Measurements from ENCODE around the gene RGPD3.
"Not testable (repeated sequence)": the region's sequence is repeated elsewhere in the genome, so short reads cannot be mapped to it uniquely, and the experiment has no call there.

Gene RGPD3

DNA sequence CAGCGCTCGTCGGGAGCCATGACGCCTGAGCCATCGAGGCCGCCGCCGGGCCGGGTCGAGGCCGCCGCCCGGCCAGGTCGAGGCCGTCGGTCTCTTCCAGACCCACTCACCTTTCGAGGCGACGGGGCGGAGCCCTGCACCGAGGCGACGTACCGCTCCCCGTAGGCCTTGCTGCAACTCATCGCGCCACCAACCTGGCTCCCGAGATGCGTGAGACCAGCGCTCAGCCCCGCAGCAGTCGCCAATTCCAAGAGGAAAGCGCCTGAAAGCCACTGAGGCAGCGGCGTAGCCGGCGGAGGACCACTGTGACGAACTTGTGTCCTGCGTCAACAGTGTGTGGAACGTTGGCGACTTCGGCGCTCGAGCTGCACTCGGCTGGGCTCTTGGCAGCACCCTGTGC lies at the start of gene RGPD3:
Gene RGPD3 (minus strand): TSS at position 307 of the 400 bp plus-strand sequence. CDS start 125 bp downstream, at position 182.
- DNase-seq (ENCODE audit: low spot score), result not testable (repeated sequence)

DNA sequence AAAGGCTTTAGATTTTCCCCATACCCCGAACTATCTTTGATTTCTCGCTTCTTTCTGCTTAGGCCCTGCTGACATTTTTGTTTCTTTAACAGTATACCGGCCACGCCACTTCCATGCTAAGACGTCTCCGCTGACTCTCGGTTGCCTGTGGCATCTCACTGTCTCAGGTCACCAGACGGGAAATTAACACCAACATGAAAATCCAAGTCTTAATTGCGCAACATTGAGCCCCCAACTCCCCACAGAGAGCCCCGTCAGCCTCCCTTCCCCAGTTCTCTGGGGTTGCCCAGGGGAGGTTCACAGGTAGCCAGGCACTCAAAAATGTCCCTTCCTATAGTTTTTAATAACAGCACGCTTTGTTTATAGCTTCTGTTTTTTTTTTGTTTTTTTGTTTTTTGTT lies 49.1 kb upstream of the RGPD3 start:
- DNase-seq (ENCODE audit: low spot score), result no peak
- TF ChIP-seq, protein P1, sequence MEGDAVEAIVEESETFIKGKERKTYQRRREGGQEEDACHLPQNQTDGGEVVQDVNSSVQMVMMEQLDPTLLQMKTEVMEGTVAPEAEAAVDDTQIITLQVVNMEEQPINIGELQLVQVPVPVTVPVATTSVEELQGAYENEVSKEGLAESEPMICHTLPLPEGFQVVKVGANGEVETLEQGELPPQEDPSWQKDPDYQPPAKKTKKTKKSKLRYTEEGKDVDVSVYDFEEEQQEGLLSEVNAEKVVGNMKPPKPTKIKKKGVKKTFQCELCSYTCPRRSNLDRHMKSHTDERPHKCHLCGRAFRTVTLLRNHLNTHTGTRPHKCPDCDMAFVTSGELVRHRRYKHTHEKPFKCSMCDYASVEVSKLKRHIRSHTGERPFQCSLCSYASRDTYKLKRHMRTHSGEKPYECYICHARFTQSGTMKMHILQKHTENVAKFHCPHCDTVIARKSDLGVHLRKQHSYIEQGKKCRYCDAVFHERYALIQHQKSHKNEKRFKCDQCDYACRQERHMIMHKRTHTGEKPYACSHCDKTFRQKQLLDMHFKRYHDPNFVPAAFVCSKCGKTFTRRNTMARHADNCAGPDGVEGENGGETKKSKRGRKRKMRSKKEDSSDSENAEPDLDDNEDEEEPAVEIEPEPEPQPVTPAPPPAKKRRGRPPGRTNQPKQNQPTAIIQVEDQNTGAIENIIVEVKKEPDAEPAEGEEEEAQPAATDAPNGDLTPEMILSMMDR (IDR thresholded peaks at IDR 0.05; ENCODE audit: extremely low read depth, missing control alignments), result no peak

DNA sequence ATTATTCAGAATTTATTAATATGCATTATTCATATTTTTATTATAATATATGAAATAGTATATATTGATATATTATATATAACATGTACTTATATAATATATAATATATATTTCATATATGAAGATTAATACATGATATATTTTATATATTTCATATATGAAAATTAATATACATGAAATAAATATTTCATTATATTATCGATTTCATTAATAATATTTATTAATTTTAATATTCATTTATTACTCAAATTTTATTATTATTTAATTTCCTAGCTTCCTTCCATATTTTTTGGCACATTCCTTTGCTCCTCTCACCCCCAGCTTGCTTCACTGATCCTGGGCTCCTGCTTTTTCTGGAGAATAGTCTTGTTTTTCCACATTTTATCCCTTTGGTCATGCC lies 48.7 kb upstream of the RGPD3 start:
- no peak for DNase-seq (ENCODE audit: low spot score)

DNA sequence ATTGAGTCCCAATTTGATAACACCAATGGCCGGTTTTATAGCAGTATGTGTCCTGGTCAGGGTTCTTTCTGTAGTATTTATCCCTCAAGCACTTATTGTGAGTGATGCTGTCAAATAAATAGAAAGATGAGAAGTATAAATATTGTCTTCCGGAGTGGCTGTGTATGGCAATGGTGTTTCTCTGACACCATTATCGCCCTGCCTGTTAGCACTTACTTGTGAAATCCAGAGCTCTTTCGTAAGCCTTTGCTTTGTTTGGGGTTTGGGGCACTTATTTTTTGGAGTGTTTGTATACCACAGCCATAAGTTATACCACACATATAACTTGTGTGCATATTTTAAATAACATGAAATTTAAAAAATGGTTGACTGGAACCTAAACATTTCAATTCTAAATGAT lies 48.2 kb upstream of the RGPD3 start:
- TF ChIP-seq, protein P1 (IDR thresholded peaks at IDR 0.05; ENCODE audit: extremely low read depth, missing control alignments), result no peak
- no peak for DNase-seq (ENCODE audit: low spot score)

More for the DNA sequence above, 48.7 kb upstream of the RGPD3 start:
- TF ChIP-seq, protein P1 (IDR thresholded peaks at IDR 0.05; ENCODE audit: extremely low read depth, missing control alignments), result no peak

DNA sequence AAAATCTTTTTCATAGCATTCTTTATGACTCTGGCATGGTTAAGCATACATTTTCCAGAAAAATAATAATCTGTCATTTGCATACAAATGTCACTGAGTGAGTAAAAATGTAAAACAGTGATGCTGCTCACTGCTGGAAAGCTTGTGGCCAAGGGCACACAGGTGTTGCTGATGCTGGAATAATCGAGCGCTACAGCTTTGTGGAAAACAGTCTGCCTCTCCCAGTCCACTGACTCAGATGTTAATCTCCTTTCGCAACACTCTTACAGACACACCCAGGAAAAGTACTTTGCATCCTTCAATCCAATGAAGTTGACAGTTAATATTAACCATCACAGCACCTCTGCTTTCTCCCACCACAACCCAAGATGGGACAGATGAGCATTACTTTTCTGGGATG lies 46.6 kb upstream of the RGPD3 start:
- not testable (repeated sequence) for DNase-seq (ENCODE audit: low spot score)

DNA sequence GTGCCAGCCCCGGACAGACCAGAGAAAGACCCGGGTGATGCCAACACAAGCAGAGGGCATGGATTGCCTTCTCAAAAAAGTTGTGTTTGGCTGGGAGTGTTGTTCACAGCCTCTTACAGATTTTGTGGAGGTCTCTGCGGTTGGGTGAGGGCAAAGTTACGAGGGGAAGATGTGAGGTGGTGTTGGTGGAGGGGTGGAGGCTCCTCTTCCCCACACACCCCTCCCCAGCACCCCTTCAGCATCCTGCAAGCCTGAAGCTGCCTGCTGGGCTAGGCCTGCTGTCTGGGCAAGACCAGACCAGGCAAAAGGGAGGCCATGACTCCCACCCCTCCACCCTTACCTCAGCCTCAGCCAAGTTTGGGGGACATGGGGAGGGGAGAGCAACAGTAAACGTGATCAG lies 45.2 kb upstream of the RGPD3 start:
- not testable (repeated sequence) for DNase-seq (ENCODE audit: low spot score)

DNA sequence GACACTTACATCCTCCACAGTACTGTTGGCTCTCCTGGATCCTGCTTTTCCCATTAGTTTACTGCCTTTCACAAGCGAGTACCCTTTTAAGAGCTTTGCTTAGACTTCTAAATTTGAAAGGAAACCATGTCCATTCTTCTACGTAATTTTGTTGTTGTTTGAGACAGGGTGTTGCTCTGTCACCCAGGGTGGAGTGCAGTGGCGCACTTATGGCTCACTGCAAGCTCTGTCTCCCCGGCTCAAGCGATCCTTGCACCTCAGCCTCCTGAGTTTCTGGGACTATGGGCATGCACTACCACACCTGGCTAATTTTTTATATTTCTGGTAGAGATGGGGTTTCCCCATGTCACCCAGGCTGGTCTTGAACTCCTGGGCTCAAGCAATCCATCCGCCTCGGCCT lies 43.7 kb upstream of the RGPD3 start:
- not testable (repeated sequence) for DNase-seq (ENCODE audit: low spot score)

DNA sequence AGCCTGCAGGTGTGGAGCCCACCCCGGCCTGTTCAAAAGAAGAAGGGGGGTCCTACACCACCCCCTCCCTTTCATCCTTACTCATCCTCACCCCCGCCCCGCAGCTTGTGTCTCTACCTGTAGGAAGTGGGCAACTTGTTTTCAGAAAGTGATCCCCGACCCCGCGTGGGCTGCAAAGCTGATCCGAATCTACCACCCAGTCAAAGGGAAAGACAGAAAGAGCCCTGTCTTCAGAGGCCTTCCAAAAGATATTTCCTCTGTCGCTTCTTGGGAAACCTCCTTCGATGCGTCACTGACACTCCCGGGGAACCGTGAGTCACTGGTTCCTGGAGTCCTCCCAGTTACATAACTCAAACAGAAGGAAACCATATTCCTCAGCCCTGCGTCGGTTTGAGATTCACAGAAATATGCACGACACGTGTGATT lies 43.3 kb upstream of the RGPD3 start:
- DNase-seq (ENCODE audit: low spot score), result not testable (repeated sequence)

DNA sequence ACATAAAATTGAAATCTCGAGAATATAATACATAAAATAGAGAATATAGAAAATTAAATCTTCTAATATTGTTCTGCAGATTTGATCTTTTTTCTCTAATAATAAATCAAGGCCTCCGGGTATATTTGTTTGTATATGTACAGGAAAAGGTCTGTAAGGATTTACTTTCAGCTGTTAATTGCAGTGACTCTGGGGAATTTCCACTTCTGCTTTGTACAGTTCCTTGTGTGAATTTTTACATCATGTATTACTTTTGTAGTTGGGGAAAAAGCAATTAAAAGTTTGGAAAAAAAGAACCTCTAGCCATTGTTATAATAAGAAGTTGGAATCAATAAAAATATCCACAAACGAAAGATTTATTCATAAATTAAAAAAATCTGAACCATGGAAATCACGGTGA lies 42.6 kb upstream of the RGPD3 start:
- not testable (repeated sequence) for DNase-seq (ENCODE audit: low spot score)

DNA sequence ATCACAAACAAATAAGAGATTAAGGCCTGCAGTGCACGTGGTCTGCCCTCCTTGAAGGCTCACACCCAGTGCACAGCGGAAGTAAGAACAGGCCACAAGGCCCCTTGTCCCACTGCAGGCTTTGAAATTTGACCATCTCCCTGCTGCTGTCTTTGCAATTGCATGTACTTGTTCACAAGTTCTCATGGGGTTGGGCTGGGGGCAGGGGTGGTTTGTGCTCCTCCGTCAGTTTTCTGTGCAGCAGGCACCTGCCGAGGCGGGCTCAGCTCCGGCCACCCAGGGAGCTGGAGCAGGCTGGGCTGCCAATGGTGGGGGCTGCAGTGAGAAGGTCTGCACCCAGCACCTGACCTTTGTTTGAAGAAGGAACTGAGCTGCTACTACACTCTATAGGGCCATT lies 41.2 kb upstream of the RGPD3 start:
- DNase-seq (ENCODE audit: low spot score), result not testable (repeated sequence)

DNA sequence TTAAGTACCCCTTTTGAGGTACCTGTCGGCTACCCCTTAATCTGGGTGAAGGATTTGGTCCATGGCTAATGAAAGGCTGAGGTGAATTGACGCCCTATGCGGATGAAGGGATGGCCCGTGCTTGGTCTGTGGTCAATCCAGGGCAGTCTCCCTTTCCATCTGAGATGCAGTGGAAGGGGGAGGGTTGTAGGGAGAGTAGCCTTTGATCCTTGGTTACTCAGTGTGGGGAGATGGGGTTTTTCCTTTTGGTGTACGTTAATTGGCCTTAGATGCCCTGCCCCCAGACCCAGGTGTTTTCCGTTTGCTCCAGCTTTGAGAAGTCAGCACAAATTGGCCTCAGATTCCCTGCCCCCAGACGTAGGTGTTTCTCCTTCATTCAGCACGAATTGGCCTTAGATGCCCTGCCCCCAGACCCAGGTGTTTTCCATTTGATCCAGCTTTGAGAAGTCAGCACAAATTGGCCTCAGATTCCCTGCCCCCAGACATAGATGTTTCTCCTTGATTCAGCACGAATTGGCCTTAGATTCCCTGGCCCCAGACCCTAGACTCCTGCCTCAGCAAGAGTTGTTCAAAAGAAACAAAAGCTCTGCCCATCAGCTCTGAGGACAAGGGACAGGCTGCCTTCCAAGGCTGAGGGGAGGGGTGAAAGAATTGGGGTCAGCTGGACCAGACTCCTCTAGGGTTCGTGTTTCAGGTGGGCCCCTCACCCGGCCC lies 40.6 kb upstream of the RGPD3 start:
- DNase-seq (ENCODE audit: low spot score), result not testable (repeated sequence)

DNA sequence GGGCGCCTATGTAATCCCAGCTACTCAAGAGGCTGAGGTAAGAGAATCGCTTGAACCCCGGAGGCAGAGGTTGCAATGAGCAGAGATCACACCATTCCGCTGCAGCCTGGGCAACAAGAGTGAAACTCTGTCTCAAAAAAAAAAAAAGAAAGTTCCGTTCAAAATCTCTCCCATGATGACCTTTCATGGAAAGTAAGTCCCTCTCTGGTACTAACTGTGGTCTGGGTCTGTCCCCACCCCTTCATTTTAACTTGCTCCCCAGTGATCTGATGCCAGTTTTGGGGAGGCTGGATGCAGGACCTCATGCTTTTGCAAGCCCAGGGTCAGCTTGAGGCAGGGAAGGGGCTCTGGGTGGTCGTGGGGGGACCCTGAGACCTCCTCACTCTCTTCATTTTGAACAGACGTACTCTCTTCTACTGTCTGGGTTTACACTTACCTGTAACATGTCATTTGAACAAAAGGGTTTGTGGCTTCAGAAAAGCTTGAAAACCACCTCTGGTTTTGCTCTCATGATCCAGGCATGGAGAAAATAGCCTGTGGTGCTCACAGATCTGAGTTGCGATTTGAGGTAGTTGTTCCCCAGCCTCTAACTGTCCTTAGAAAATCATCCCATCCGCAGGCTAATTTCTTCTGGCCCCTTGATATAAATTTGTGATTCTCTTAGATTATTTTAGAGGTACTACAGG lies 37.9 kb upstream of the RGPD3 start:
- DNase-seq (ENCODE audit: low spot score), result not testable (repeated sequence)

DNA sequence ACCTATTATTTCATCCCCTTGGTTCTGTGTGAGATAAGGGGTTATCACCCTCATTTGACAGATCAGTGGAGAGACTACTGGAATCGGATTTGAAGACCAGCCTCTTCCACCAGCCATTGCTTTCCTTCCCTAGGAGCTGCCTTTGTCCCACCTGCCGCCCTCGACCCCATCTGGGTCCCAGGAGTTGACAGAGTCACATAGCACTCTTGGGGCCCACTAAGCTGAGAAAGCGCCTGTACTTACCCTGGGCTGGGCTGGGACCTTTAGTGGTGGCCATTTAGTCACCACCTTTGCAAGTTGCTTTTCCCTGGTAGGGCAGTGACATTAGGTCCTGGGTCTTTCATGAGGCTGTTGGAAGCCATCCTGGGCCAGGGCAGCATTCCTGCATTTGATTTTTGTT lies 36.6 kb upstream of the RGPD3 start:
- not testable (repeated sequence) for DNase-seq (ENCODE audit: low spot score)

DNA sequence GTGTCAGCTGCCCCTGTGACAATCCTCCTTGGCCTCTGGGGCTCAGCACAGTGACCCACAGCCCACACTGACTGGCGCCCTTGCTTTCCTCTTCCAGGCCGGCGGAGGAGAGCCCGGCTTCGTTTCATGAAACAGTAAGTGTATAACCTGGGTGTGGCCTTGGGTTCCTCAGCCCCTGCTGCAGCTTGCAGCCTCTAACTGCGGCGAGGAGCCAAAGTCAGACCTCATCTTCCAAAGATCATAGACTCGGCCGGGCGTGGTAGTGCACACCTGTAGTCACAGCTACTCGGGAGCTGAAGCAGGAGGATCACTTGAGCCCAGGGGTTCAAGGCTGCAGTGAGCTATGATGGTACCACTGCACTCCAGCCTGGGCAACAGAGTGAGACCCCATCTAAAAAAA lies 36.0 kb upstream of the RGPD3 start:
- DNase-seq (ENCODE audit: low spot score), result not testable (repeated sequence)

DNA sequence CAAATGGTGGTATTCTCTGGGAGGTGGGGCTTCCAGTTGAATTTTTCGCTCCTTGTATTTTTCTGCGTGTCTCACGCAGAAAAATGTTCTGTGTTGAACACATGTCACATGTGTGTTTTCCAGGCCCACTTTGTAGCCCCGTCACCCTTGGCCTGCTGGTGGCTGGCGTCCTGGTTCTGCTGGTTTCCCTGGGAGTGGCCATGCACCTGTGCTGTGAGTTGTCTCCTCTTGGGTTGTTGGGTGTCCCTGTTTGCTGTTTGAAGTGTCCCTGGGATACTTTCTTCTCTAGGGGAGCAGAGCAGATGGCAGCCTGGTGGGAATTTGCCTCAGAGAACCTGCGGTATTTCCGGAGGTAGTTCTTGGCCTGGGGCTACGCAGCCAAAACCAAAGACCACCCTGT lies 34.1 kb upstream of the RGPD3 start:
- DNase-seq (ENCODE audit: low spot score), result not testable (repeated sequence)

DNA sequence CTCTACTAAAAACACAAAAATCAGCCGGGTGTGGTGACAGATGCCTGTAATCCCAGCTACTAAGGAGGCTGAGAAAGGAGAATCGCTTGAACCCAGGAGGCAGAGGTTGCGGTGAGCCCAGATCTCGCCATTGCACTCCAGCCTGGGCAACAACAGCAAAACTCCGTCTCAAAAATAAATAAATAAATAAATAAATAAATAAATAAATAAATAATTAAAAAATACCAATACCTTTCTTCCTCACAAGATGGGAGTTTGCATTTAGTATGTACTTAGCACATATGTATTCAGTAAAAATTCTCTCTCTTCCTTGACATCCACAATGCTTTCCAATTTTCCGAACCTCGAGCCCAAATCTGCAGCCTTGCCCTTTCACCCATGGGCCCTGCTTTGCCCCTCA lies 32.1 kb upstream of the RGPD3 start:
- DNase-seq (ENCODE audit: low spot score), result not testable (repeated sequence)

DNA sequence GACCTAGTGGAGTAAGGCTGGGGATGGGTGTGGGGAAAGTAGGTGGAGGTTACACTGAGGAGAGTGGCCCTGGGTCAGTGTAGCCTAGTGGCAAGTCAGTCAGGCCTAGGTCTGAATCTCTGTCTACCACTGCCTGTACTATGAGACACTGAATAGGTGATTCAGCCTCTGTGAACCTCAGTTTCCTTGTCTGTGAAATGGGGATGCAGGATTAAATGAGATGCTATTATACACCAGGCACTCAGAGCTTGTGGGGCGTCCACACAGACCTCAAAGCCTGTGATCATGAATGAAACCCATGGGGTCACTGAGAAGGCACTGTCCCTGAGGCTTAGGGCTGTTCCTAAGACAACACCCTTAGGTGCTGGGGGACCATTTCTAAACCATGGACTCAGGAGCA lies 30.3 kb upstream of the RGPD3 start:
- DNase-seq (ENCODE audit: low spot score), result not testable (repeated sequence)

DNA sequence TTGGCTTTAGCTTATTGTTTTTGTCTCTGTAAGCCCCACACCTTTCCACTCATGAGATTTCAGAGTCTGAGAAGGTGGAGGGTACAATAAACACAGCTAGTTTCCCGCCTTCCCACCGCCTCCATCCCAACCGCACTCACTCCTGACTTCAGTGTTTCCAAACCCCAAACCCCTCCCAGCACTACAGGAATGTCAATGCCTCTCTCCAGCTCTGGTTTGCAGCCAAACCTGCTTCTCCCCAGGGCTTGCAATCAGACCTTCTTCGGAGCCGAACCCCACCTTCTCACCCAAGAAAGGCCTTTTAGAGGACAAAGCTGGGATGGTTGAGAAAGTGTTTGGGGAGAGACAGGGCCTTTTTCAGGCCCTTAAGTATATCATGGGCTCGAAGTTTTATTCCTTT lies 24.7 kb upstream of the RGPD3 start:
- not testable (repeated sequence) for DNase-seq (ENCODE audit: low spot score)

Data from GM20000 (cell line).